ENCODE results near the gene GPR179.
A peak's percentile ranks its signal among the peaks of the same experiment; 100 is the strongest.
"Not testable (repeated sequence)": the region's sequence is repeated elsewhere in the genome, so short reads cannot be mapped to it uniquely, and the experiment has no call there.

Gene GPR179

GRCh38 chr17:38322156-38322779, 21.5 kb downstream of the GPR179 start:
- peak; percentile 78 for DNase-seq (ENCODE audit: low spot score)

GRCh38 chr17:38320482-38320881, 23.3 kb downstream of the GPR179 start:
- no peak for DNase-seq (ENCODE audit: low spot score)

GRCh38 chr17:38317081-38317480, 26.7 kb downstream of the GPR179 start:
- DNase-seq (ENCODE audit: low spot score), result no peak

- no peak for DNase-seq (ENCODE audit: low spot score)
Measured at GRCh38 chr17:38315497-38315896, 28.3 kb downstream of the GPR179 start.

- DNase-seq (ENCODE audit: low spot score), result peak; percentile 98
Measured at GRCh38 chr17:38296834-38297517, 46.8 kb downstream of the GPR179 start, which contains the start of gene MRPL45. Gene MRPL45 (plus strand): TSS chr17:38297168. CDS start chr17:38297184, 16 bp downstream.

GRCh38 chr17:38295602-38296365, 48.0 kb downstream of the GPR179 start:
- DNase-seq (ENCODE audit: low spot score), result not testable (repeated sequence)

GRCh38 chr17:38289760-38290159, 54.0 kb downstream of the GPR179 start:
- DNase-seq (ENCODE audit: low spot score), result not testable (repeated sequence)

GRCh38 chr17:38288217-38288827, 55.4 kb downstream of the GPR179 start:
- peak; percentile 1 for DNase-seq (ENCODE audit: low spot score)

- not testable (repeated sequence) for DNase-seq (ENCODE audit: low spot score)
Measured at GRCh38 chr17:38286501-38287091, 57.2 kb downstream of the GPR179 start.

- DNase-seq (ENCODE audit: low spot score), result not testable (repeated sequence)
Measured at GRCh38 chr17:38285994-38286393, 57.8 kb downstream of the GPR179 start.

All from AG08395 (cell line).